ENCODE measurements around the gene NTM.

NTM gene

GRCh38 chr11:131326829-131327228 lies 43.6 kb upstream of the NTM start:
- ChIA-PET CTCF (interaction anchor here (0.7 kb wide), 1 partner anchor 41 kb away, joined by 4 read pairs; no protein-coding TSS in a partner anchor), POLR2A (no interaction called here)
- no peaks in the 10 kb centered on the region for H3K9me3 ChIP-seq (ENCODE audit: control insufficient read depth, insufficient read depth, low read depth, low read length)
- no peaks in the 10 kb centered on the region for H3K4me1 ChIP-seq (ENCODE audit: control insufficient read depth, insufficient read depth, low read length)
- H3K27ac ChIP-seq (ENCODE audit: extremely low read depth, low read depth, low read length), result no peak overlapping the region
- H3K4me3 ChIP-seq (ENCODE audit: low read depth, low read length), result no peak overlapping the region
- TF ChIP-seq ZNF112 (tag by site-specific recombination; IDR thresholded peaks at IDR 0.05), result no peak
- TF ChIP-seq ZNF626 (tag by site-specific recombination; IDR thresholded peaks at IDR 0.05), result no peak
- no peak for TF ChIP-seq ZBTB17 (tag by site-specific recombination; IDR thresholded peaks at IDR 0.05)
- no peak for TF ChIP-seq GLI4 (tag by site-specific recombination; IDR thresholded peaks at IDR 0.05)
- TF ChIP-seq ZSCAN18 (tag by site-specific recombination; IDR thresholded peaks at IDR 0.05), result no peak
- no peak for TF ChIP-seq ZNF324 (tag by site-specific recombination; IDR thresholded peaks at IDR 0.05)
- TF ChIP-seq SP3 (tag by site-specific recombination; IDR thresholded peaks at IDR 0.05), result no peak
- TF ChIP-seq ZNF514 (tag by site-specific recombination; IDR thresholded peaks at IDR 0.05), result no peak
- no peak for TF ChIP-seq GFI1B (tag by site-specific recombination; IDR thresholded peaks at IDR 0.05)
- no peak for TF ChIP-seq PBX3 (CRISPR knock-in tag; IDR thresholded peaks at IDR 0.05)
- TF ChIP-seq ZNF585B (tag by site-specific recombination; IDR thresholded peaks at IDR 0.05), result no peak
- no peak for TF ChIP-seq ZSCAN4 (tag by site-specific recombination; IDR thresholded peaks at IDR 0.05)
- TF ChIP-seq ZBTB20 (tag by site-specific recombination; IDR thresholded peaks at IDR 0.05), result no peak
- TF ChIP-seq ZNF10 (tag by site-specific recombination; IDR thresholded peaks at IDR 0.05), result no peak
- TF ChIP-seq ZNF501 (tag by site-specific recombination; IDR thresholded peaks at IDR 0.05), result no peak
- TF ChIP-seq ZNF140 (tag by site-specific recombination; IDR thresholded peaks at IDR 0.05), result no peak
- TF ChIP-seq ZFHX2 (tag by site-specific recombination; conservative IDR thresholded peaks at IDR 0.05), result no peak
- H3K36me3 ChIP-seq (ENCODE audit: control insufficient read depth in 2 of 2, insufficient read depth in 1 of 2, low read length in 2 of 2), result no peaks in the 10 kb centered on the region

DNA sequence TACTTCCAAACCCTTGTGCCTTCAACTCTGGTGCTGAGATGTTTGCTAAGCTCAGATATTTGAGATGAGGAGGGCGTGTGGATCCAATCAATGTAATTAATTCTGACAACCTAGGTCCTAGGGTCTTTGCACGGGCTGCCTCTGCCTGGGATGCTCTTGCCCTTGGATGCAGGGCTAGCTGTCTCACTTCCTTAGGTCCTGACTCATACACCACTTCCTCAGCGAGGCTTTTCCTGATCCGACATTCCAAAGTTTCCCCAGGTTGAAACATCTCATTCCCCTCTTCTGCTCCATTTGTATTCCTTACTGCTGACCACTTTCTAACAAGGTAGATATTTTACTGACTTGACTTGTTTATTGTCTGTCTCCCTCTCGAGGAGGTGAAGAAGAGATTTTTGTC lies 43.0 kb upstream of the NTM start:
- no peak overlapping the region for H3K27ac ChIP-seq (ENCODE audit: extremely low read depth, low read depth, low read length)
- POLR2A ChIA-PET, result no interaction called here
- no peaks in the 10 kb centered on the region for H3K4me1 ChIP-seq (ENCODE audit: control insufficient read depth, insufficient read depth, low read length)
- TF ChIP-seq ZNF133 (tag by site-specific recombination; IDR thresholded peaks at IDR 0.05), result no peak
- no peak for TF ChIP-seq ZNF621 (tag by site-specific recombination; IDR thresholded peaks at IDR 0.05)
- no peak for TF ChIP-seq ZNF837 (tag by site-specific recombination; IDR thresholded peaks at IDR 0.05)
- TF ChIP-seq HOXA7 (CRISPR knock-in tag; IDR thresholded peaks at IDR 0.05; ENCODE audit: borderline replicate concordance), result no peak
- no peak for TF ChIP-seq ZNF501 (tag by site-specific recombination; IDR thresholded peaks at IDR 0.05)
- H3K4me3 ChIP-seq (ENCODE audit: low read depth, low read length), result no peak overlapping the region
- H3K36me3 ChIP-seq (ENCODE audit: control insufficient read depth in 2 of 2, insufficient read depth in 1 of 2, low read length in 2 of 2), result no peaks in the 10 kb centered on the region
- CTCF ChIA-PET, result interaction anchor here (0.7 kb wide), 2 partner anchors 40 to 287 kb away, joined by 3 to 4 read pairs; no protein-coding TSS in a partner anchor
- H3K9me3 ChIP-seq (ENCODE audit: control insufficient read depth, insufficient read depth, low read depth, low read length), result no peaks in the 10 kb centered on the region

DNA sequence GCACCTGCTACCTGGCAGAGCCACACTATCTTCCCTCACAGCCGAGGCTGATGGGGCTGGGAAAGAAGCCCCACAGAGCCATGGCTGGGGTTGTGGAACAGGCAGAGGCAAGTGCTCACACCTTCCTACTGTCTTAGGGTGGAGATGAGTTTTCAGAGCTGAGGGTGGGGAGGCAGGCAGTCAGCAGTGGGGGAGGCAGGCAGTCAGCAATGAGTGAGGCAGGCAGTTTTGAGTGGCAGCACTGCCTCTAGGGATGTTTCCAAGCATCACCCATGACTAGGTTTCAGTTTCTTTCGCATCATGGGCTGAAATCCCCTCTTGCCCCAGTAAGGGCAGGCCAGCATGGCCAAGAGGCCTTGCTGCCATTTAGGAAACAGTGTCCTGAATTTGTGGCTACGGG lies 41.6 kb upstream of the NTM start:
- Histone ChIP-seq H3K4me3 (ENCODE audit: low read depth, low read length) (no peak overlapping the region), H3K4me1 (ENCODE audit: control insufficient read depth, insufficient read depth, low read length) (no peaks in the 10 kb centered on the region), H3K9me3 (ENCODE audit: control insufficient read depth, insufficient read depth, low read depth, low read length) (no peaks in the 10 kb centered on the region), H3K36me3 (ENCODE audit: control insufficient read depth in 2 of 2, insufficient read depth in 1 of 2, low read length in 2 of 2) (no peaks in the 10 kb centered on the region), H3K27ac (ENCODE audit: extremely low read depth, low read depth, low read length) (no peak overlapping the region)
- ChIA-PET CTCF (no interaction called here), POLR2A (no interaction called here)
- TF ChIP-seq ZNF146 (tag by site-specific recombination; IDR thresholded peaks at IDR 0.05), result no peak
- no peak for TF ChIP-seq SCRT1 (tag by site-specific recombination; IDR thresholded peaks at IDR 0.05; ENCODE audit: borderline replicate concordance)
- no peak for TF ChIP-seq ZNF555 (tag by site-specific recombination; conservative IDR thresholded peaks at IDR 0.05)
- TF ChIP-seq ZNF433 (tag by site-specific recombination; IDR thresholded peaks at IDR 0.05; ENCODE audit: low read depth), result no peak
- TF ChIP-seq KLF16 (tag by site-specific recombination; IDR thresholded peaks at IDR 0.05), result no peak
- TF ChIP-seq ZNF670 (tag by site-specific recombination; IDR thresholded peaks at IDR 0.05; ENCODE audit: low read depth), result no peak
- no peak for TF ChIP-seq ZNF529 (tag by site-specific recombination; IDR thresholded peaks at IDR 0.05; ENCODE audit: insufficient replicate concordance)
- TF ChIP-seq ZNF658 (tag by site-specific recombination; IDR thresholded peaks at IDR 0.05), result no peak
- TF ChIP-seq, protein P1, sequence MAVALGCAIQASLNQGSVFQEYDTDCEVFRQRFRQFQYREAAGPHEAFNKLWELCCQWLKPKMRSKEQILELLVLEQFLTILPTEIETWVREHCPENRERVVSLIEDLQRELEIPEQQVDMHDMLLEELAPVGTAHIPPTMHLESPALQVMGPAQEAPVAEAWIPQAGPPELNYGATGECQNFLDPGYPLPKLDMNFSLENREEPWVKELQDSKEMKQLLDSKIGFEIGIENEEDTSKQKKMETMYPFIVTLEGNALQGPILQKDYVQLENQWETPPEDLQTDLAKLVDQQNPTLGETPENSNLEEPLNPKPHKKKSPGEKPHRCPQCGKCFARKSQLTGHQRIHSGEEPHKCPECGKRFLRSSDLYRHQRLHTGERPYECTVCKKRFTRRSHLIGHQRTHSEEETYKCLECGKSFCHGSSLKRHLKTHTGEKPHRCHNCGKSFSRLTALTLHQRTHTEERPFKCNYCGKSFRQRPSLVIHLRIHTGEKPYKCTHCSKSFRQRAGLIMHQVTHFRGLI (tag by site-specific recombination; IDR thresholded peaks at IDR 0.05), result no peak
- no peak for TF ChIP-seq ZNF707 (tag by site-specific recombination; IDR thresholded peaks at IDR 0.05)

Data from HEK293 (cell line).